M059J (cell line): ENCODE results near the gene NXN. TPM values are rescaled to one million over a fixed set of nuclear protein-coding genes. Genes with fewer than 3 reads are reported as not detected.
"Not testable (repeated sequence)": the region's sequence is repeated elsewhere in the genome, so short reads cannot be mapped to it uniquely, and the experiment has no call there.

Experiments
- DNase-seq: peaks from one replicate; pipeline ENCODE4 v3.0.0-alpha.2; 2012; ENCODE audit warnings: low read depth
- total RNA-seq: library from RNA; depleted of rRNA; stranded (reverse); fragments of >200 nt; shearing (Covaris generic); gene quantifications from 2 replicates; pipeline ENCODE4 v1.2.3, GENCODE V29; 2014

The NXN gene
- total RNA-seq, 1 experiment from 2014 or later, result 32.8 TPM

DNA sequence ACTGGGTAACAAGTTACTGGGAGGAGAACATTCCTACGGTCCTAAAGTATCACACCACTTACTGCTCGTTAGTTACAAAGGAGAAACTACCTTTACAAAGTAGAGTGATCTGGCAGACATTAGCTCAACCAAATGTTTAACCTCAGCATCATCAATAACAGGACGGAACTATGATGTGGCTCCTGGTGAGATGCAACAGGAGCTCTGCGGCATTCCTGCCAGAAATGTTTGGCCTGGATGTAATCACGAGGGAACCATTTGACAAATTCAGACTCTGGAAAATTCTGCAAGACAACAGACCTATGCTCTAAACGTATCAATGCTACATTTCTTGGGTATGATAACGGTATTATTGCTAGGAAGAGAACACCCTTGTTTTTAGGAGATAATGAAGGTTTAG lies 117.0 kb downstream of the NXN start:
- no peak for DNase-seq

DNA sequence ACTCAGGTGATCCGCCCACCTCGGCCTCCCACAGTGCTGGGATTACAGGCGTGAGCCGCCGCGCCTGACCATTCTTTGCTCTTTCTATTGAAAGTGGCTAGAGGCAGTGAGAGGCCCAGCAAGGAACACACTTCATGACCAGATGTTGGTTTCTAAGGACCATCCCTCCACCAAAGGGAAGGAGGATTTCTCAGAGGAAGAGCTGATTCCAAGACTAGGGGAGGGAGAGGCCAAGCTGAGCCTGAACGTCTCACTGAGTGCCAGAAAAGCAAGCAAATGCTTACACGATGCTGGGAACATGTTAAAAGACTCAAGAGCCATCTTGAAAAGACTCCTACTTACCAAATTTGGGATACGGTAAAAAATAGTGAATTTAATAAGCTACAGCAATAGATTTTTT lies 118.2 kb downstream of the NXN start:
- no peak for DNase-seq

DNA sequence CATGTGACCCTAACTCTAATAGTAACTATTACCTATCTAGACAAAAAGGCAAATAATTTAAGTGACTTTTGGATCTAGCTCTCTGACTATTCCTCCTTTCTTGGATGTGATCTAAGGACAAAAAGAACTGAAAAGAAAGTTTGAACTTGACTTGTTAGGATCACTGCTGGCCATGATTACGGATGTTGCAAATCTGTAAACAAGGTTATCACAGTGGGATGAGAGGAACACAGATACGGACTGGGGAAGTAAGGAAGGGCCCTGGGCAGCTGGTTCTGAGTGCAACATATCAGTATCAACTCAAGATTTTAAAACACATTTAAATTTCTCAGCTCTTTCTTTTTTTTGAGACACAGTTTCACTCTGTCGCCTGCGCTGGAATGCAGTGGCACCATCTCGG lies 118.8 kb downstream of the NXN start:
- no peak for DNase-seq

DNA sequence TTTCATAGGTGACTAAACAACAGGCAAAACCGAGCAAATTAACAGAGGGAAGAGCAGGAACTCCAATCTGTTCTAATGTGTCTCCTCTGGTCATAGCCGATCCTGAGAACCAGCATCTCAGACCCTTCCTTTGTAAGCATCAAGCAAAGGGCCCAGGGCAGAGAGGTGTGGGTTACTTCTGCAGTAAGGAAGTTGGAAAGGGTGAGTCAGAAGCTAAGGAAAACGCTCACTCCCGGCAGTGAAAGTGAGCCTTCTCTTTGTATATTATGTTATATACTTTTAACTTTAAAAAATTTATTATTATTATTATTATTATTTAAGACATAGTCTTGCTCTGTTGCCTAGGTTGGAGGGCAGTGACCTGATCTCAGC lies 119.8 kb downstream of the NXN start:
- DNase-seq, result peak; percentile 11

DNA sequence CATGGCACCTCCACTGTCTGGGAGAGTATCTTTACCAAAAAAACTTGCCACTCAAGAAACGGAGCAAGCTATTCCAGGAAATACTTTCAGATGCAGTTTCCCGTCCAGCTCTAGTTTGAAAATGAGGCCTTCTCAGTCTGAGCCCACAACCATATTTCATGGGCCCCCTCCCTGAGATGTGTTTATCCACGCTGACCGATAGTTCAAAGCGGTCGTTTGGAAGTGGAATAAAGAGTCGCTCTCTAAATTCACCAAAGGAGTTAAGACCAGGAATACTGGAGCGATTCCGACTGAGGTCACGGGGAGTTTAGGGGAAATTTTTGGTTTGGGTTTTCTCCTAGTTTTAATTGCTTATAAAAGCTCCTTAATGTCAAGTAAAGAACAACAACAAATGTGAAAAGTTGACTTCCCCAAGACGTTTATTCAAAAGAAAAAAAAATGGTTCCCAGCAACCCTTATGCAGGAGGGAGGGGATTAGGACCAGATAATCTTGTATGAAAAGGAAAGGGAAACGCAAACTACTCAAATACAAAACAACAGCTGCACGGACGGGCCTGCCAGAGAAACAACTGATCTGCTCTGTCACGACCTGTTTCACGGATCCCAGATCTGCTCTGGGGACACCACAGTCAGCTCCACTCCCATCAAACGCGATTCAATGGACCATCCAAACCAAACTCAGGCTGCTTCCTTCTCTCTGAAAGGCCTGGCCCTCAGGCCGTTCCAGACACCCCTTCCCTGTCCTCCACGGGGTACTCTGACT lies 120.3 kb downstream of the NXN start:
- DNase-seq, result no peak

DNA sequence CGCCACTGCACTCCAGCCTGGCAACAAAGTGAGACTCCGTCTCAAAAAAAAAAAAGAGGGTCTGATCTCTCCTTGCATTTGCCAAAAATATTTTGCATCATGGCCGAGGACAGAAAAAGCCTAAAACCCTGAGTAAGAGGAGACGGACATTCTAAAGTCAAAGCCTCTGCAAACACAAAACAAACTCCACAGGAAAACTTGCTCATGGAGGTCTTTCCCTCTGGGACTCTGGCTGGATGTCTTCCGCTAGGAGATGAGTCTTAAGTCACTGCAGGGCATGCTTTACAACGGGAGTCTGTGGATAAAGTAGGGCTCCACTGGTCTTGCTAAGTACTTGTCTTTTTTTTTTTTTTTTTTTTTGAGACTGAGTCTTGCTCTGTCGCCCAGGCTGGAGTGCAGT lies 123.4 kb downstream of the NXN start:
- DNase-seq, result no peak

DNA sequence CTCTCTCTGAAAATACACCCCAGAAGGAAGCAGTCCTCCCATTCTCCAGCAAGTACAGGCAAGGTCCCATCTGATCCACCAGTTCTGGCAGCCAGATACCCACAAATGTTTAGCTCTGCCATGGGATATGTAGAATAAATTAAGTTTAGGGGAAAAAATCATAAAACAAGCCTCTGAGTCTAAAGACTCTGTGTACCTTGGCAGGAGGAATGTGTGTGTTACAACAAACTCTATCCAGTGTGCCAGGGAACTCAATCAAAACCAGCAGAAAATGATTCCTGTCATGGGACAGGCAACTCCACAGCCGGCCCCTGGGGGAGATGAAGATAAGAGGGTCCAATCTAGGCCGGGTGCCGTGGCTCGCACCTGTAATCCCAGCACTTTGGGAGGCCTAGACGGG lies 124.0 kb downstream of the NXN start:
- no peak for DNase-seq

DNA sequence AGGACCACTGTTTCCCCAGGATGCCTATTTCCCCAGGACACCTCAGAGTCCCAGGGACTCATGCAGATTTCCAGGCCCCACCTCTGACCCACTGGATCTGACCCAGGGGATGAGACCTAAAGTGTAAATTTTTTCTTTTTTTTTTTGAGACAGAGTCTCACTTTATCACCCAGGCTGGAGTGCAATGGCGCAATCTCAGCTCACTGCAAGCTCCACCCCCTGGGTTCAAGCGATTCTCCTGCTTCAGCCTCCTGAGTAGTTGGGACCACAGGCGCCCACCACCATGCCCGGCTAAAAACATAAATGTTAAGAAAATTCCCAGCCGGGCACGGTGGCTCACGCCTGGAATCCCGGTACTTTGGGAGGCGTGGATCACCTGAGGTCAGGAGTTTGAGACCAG lies 126.7 kb downstream of the NXN start:
- DNase-seq, result not testable (repeated sequence)

DNA sequence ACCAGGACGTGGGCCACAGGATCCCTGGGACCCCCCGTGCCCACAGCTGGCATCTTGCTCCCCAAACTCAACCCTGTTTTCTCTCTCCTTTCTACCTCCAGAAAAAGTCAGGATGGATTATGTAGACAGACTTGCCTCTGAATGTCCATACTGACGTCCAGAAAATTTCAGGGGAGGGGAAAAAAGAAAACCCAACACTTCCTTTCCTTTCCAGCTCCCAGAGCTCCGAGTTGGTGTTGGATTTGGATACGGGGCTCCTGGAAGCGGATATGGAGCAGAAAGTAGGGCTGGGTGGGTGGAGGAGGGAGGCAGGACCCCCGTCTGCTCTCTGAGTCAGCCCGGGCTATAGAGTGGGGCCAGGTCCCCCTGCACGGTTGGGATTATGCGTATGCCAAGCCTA lies 127.2 kb downstream of the NXN start:
- no peak for DNase-seq

DNA sequence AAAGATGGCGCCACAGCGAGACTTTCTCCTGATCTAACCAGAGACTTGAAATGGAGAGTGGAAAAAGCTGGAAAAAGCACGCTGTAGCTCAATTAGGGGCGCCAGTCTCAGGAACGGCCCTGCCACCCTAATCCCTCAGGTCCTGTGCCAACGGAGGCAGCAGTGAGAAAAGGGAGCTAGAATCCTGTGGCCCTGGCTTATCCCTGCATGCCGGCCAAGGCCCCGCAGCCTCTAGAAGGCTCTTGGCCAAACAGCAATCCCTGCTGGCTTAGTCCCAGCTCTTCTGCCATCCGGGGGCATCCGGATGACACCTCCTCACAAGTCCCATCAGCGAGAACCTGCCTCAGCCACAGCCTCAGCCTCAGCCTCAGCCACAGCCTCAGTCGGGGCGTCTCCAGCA lies 127.7 kb downstream of the NXN start:
- no peak for DNase-seq

DNA sequence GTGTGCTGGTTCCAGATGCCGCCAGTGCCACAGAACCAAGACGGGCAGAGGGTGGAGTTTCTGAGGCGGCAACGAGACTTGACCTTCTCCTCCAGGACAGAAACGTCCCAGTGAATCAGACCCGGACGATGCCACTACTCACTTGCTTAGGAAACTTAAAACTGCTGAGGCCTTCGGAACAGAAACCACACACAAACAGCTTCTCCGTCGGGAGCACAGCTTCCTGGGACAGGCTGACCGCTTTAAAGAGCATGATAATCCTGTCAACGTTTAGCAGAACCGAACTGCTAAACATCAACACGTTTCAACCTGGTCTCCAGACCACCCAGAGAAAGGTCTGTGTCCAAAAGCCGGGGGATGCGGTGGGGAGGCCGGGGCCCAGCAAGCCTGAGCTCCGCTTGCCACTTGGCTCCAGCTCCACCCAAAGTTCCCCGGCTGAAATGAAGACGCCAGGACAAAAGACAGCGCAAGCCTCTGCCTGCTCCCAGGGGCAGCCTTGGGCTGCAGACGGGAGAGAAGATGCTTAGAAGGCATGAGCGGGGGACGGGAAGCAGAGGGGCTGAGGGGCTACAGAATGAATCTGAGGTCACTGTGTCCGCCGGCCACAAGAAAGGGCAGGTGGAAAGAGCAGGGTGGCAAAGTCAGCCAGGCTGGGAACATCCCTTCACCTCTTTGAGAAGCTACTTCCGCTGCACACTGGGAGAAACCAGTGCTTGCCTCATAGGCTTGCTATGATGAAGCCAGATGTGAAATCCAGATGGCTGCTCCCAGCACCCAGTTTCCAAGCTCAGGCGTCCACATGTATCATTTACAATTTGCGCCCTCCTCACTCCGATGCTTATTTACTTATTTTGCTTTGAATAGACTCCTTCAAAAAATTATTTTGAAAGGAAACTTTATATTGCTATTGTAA lies 128.5 kb downstream of the NXN start:
- DNase-seq, result no peak

DNA sequence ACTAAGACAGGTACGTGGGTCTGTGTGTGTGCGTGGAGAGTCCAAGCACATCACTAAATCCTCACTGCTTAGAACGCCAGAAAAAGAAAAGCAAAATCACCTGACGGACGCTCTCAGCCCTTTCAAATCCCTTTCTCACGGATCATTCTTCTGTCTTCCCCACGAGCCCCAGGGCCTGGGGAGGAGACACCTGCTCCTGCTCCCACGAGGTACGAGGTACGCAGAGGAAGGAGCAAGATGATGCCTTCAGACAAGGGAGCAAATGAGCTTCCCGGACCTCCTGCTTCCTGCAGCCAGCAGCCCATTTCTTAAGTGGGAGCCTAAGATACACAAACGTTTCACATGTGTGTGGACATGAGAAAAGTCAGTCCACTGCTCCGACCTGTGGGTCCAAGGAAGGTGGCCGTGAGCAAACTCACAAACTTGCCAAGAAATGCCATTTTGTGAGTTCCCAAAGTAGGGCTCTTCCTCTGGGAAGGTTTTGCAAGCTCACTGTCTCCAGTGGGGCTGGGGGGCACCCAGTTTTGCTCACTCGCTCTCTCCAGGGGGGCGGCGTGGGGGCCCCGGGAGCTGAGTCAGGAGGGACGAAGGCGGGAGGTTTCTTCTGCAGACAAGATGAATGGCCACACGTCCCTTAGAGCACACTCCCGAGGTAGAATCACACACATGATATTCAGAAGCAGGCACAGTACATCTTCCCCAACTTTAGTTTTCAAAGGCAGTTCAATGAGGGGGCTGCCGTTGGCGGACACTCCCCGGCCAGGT lies 129.3 kb downstream of the NXN start:
- no peak for DNase-seq

DNA sequence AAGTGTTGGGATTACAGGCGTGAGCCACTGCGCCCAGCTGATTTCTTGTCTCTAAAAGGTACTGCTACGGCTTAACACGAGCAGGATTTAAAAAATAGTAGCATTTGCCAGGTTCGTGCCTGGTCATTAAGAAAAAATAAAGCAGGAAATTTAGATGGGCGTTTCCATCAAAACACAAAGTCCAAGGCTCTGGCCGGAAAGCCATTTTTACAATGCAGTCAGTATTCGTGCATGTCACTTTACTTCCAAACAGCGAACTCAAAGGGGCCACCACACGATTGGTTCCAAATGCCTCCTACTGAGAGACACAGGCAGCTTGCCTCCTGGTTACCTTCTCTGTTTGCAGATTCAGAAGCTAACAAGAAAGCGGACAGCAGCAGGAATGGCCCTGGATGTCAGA lies 131.2 kb downstream of the NXN start:
- no peak for DNase-seq

DNA sequence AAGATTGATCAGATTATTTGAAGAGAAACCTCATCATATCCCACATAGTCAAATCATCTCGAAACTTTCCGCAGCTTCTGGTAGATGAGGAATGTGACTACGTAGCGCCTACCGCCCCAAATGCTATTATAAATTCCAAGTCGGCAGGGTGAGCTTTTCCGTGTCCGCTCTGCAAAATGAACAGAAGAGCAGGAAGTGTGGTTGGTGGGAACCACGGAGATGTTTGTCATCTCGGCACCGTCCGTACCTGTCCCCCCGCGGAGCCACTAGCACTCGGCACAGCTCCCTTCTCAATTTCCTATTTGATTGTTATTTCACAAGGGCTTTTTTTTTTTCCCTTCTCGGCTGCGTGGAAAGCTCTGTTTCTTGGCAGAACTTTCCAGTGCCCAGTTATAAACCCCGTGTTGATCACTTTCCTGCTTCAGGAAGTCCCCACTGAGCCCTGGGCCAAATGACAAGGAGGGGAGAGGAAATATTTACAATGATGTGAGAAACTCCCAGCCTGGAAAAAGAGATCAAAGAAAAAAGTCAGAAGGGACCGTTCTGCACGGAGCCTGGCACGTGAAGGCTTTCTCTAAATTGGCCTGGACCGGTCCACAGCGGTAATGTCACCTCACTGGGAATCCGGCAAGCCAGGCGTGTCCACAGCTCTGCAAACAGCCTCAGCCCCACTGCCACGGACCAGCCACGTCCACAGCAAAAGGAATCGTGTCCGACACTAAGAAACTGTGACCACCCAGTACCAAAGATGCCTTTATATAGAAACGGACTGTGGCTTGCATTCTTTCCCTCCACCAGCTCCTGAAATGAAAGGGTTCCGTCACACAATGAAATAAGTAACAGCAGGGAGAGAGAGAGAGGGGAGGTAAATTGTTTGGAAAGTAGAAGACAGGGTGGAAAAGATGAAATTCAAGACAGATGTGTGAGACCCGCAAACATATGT lies 132.4 kb downstream of the NXN start:
- DNase-seq, result no peak

DNA sequence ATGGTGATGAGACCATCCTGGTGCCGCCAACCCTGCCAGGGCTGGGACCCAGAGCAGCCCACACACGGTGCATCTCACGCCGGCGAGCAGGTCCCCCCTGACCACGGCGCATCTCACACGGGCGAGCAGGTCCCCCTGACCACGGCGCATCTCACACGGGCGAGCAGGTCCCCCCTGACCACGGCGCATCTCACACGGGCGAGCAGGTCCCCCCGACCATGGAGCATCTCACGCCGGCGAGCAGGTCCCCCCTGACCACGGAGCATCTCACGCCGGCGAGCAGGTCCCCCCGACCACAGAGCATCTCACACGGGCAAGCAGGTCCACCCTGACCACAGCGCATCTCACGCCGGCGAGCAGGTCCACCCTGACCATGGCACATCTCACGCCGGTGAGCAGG lies 138.3 kb downstream of the NXN start:
- no peak for DNase-seq

DNA sequence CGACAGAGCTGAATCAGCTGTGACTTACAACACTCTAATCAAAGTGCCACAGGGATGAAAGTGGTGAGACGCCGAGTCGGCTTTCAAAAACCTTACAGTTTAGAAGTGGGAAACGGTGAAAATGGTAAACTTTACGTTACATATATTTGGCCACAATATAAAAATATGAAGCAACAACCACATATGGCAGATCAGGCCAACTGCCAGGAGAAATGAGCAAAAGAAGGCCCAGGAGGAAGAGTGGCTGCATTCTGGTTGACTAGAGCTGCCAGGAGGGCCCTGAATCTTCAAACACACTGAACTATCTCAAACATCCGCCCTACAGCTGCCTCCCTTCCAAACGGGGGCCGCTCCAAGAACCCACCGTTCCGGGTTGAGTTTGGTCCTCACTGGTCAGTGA lies 141.1 kb downstream of the NXN start:
- no peak for DNase-seq

DNA sequence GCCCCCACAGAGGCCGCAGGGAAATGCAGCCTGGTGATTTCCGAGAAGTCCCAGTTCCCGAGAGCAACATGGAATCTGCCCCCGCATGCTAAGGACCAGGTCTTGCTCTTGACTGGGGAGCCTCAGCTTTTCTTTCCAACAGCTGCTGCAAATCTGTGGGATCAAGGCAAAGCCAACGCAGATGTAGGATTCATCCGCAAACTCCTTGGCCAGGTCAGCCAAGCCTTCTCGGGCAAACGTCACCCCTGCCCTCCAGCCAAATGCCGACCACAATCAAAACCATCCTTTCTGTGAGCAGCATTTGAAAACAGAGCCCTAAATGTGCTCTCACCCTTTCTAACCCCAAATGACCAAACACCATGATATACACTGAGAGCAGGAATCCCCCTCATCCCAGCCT lies 143.4 kb downstream of the NXN start:
- DNase-seq, result peak; percentile 86

DNA sequence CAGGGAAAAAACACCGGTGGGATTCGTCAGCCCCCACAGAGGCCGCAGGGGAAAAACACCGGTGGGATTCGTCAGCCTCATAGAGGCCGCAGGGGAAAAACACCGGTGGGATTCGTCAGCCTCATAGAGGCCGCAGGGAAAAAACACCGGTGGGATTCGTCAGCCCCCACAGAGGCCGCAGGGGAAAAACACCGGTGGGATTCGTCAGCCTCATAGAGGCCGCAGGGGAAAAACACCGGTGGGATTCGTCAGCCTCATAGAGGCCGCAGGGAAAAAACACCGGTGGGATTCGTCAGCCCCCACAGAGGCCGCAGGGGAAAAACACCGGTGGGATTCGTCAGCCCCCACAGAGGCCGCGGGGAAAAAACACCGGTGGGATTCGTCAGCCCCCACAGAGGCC lies 143.9 kb downstream of the NXN start:
- not testable (repeated sequence) for DNase-seq

DNA sequence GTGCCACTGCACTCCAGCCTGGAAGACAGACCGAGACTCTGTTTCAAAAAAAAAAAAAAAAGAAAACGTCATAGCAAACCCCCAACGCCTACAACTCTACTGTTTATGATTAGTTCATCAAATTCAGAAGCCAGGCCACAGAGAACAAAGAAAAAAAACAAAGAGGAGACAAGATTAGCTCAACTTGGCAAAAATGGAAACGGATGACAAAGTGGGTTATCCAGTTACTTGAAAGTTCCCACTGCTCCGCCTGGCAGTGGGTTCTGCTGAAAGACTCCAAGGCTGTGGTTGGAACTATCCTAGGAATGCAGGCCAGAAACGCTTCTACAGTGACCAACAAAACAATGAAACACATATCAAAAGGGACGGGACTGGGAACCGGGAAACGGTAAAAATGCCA lies 144.3 kb downstream of the NXN start:
- DNase-seq, result peak; percentile 98

DNA sequence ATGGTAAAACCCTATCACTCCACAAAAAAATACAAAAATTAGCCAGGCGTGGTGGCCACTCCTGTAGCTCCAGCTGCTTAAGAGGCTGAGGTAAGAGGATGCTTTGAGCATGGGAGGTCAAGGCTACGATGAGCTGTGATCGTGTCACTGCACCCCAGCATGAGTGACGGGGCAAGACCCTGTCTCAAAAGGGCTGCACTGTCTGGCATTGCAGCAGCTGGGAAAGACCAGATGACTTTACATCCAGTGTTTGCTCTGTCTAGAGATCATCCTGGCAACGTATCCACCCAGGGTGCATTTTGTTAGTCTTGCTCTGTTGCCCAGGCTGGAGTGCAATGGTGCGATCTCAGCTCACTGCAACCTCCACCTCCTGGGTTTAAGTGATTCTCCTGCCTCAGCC lies 145.4 kb downstream of the NXN start:
- DNase-seq, result no peak

DNA sequence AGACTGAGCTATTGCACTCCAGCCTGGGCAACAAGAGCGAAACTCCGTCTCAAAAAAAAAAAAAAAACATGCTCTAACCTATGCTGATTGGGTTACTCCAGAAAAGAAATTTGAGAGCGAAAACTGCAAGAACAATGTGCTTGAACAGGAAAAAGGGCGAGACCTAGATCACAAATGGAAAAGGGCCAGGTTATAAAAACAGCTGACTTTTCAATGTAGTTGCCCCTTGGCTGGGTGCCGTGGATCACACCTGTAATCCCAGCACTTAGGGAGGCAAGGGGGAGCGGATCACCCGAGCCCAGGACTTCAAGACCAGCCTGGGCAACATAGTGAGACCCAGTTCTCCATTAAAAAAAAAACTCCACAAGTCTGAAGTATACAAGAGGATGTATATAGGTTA lies 148.6 kb downstream of the NXN start:
- no peak for DNase-seq
